HepG2 (cell line): Measurements from ENCODE around the gene PRDX2. TPM values are rescaled to one million over a fixed set of nuclear protein-coding genes. Genes with fewer than 3 reads are reported as not detected.
A peak's percentile ranks its signal among the peaks of the same experiment; 100 is the strongest.

Experiments used
- ADNP ChIP-seq: sonication (generic); formaldehyde crosslinking; IDR thresholded peaks from 2 replicates; pipeline ENCODE4 v1.4.0; 2020; ENCODE audit warnings: missing genetic modification reagents
- ATRX ChIP-seq: sonication (generic); formaldehyde crosslinking; IDR thresholded peaks from 2 replicates; pipeline ENCODE4 v1.4.0; 2020; ENCODE audit warnings: missing genetic modification reagents, borderline replicate concordance
- EEA1 ChIP-seq: sonication (generic); formaldehyde crosslinking; IDR thresholded peaks from 2 replicates; pipeline ENCODE4 v1.5.1; 2020; ENCODE audit warnings: mild to moderate bottlenecking, missing genetic modification reagents, borderline replicate concordance
- EZH2 ChIP-seq: conservative IDR thresholded peaks from 2 replicates; pipeline ENCODE4 v1.6.1; 2012; ENCODE audit warnings: mild to moderate bottlenecking, low read depth, low read length, moderate library complexity
- HMG20A ChIP-seq: IDR thresholded peaks from 2 replicates; pipeline ENCODE4 v1.6.1; 2016; ENCODE audit warnings: borderline replicate concordance
- PHB2 ChIP-seq: fragments of 450-650 bp; IDR thresholded peaks from 2 replicates; pipeline ENCODE4 v1.6.1; 2018; ENCODE audit not compliant: partially characterized antibody
- RAD21 ChIP-seq: fragments of 450-650 bp; formaldehyde crosslinking; IDR thresholded peaks from 2 replicates; pipeline ENCODE4 v1.5.0; 2020; ENCODE audit warnings: mild to moderate bottlenecking
- SRSF4 ChIP-seq: fragments of 200-400 bp; formaldehyde crosslinking; IDR thresholded peaks from one replicate; pipeline ENCODE4 v1.6.1; 2018; ENCODE audit warnings: mild to moderate bottlenecking, low read depth, low read length, moderate library complexity; ENCODE audit not compliant: poor library complexity, severe bottlenecking
- TCF7 ChIP-seq: sonication (generic); IDR thresholded peaks from 2 replicates; pipeline ENCODE4 v1.6.1; 2016; ENCODE audit warnings: antibody characterized with exemption, low read depth
- U2AF2 ChIP-seq: fragments of 200-400 bp; formaldehyde crosslinking; IDR thresholded peaks from 2 replicates; pipeline ENCODE4 v1.6.1; 2017; ENCODE audit warnings: low read depth, mild to moderate bottlenecking, low read length
- ZNF326 ChIP-seq: sonication (generic); formaldehyde crosslinking; IDR thresholded peaks from 2 replicates; pipeline ENCODE4 v1.4.0; 2020; ENCODE audit warnings: missing genetic modification reagents, borderline replicate concordance
- ZNF446 ChIP-seq: sonication (generic); formaldehyde crosslinking; IDR thresholded peaks from 2 replicates; pipeline ENCODE4 v1.5.0; 2020; ENCODE audit warnings: mild to moderate bottlenecking, missing genetic modification reagents
- ZNF850 ChIP-seq: sonication (generic); formaldehyde crosslinking; conservative IDR thresholded peaks from 2 replicates; pipeline ENCODE4 v1.9.0; 2021; ENCODE audit warnings: mild to moderate bottlenecking, missing genetic modification reagents
- polyA plus RNA-seq, 8 experiments: library from polyadenylated mRNA; depleted of rRNA in 3 of 8; stranded (reverse) in 7 of 8; unstranded in 1 of 8; fragments of >200 nt; fragmentation: Illumina TruSeq in 4 of 8; extraction: Trizol in 4 of 8; gene quantifications; 2 replicates each; pipeline versions ENCODE4 v1.2.1 to v1.2.3, GENCODE V29; 2011 to 2016; ENCODE audit warnings: low read depth in 4 of 8, missing spikeins in 1 of 8, mixed read lengths in 1 of 8; ENCODE audit not compliant: insufficient read depth in 1 of 8
- total RNA-seq, 5 experiments: library from RNA; depleted of rRNA; stranded (reverse); fragments of >200 nt; fragmentation: Illumina TruSeq; extraction: Trizol; gene quantifications; 2 replicates each; pipeline ENCODE4 v1.2.3, GENCODE V29; 2016; ENCODE audit warnings: low read depth in 1 of 5
- TF ChIP-seq, protein P1 (sequence below): sonication (generic); formaldehyde crosslinking; IDR thresholded peaks from 2 replicates; pipeline ENCODE4 v1.9.0; 2021; ENCODE audit warnings: missing genetic modification reagents, borderline replicate concordance
- TF ChIP-seq, protein P2 (sequence below): sonication (generic); formaldehyde crosslinking; IDR thresholded peaks from 2 replicates; pipeline ENCODE4 v1.9.0; 2021; ENCODE audit warnings: missing genetic modification reagents, borderline replicate concordance
- TF ChIP-seq, protein P3 (sequence below): IDR thresholded peaks from 2 replicates; pipeline ENCODE4 v1.6.1; 2016; ENCODE audit warnings: low read depth, control low read depth
- TF ChIP-seq, protein P4 (sequence below): sonication (generic); formaldehyde crosslinking; IDR thresholded peaks from 2 replicates; pipeline ENCODE4 v1.4.0; 2020; ENCODE audit warnings: missing genetic modification reagents
- TF ChIP-seq, protein P5 (sequence below): sonication (generic); formaldehyde crosslinking; IDR thresholded peaks from 2 replicates; pipeline ENCODE4 v1.9.0; 2022; ENCODE audit warnings: missing genetic modification reagents, mild to moderate bottlenecking, borderline replicate concordance
- TF ChIP-seq, protein P6 (sequence below): IDR thresholded peaks from 2 replicates; pipeline ENCODE4 v1.6.1; 2018; ENCODE audit warnings: missing genetic modification reagents

PRDX2 gene
- total and polyA plus RNA-seq, 2 of the 13 experiments (the other 11 are each of a cell fraction or from before 2014, with no cell fraction given), result 218 to 381 TPM

DNA sequence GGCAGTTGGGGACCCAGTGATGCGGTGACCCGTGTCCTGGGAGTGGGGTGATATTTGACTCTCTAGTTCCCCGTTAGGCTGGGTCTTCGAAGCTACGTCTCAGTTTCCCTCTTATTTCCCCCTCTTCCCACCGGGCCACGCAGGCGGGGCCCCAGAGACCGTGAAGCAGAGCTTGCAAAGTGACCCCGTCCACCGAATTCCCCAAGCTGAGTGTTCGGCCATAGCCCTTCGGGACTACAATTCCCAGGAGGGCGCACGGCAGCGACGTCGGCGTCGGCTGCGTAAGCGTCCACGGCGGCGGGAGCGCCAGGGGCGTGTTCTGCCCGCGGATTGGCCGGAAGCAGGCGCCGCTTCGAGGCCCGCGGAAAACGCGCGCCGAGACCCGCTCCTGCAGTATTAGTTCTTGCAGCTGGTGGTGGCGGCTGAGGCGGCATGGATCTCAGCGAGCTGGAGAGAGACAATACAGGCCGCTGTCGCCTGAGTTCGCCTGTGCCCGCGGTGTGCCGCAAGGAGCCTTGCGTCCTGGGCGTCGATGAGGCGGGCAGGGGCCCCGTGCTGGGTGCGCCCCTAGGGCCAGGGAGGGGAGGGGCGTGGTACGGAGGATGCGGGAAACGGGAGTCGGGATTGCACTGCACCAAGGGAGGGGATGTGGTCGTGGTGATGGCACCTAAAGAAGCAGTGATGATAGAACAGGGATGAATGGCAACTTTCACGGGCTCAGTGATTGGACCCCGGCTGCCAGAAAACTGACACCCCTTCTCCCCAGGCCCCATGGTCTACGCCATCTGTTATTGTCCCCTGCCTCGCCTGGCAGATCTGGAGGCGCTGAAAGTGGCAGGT, 4.9 kb upstream of the PRDX2 start, which contains the start of gene RNASEH2A (continued):
- TF ChIP-seq, protein P1, sequence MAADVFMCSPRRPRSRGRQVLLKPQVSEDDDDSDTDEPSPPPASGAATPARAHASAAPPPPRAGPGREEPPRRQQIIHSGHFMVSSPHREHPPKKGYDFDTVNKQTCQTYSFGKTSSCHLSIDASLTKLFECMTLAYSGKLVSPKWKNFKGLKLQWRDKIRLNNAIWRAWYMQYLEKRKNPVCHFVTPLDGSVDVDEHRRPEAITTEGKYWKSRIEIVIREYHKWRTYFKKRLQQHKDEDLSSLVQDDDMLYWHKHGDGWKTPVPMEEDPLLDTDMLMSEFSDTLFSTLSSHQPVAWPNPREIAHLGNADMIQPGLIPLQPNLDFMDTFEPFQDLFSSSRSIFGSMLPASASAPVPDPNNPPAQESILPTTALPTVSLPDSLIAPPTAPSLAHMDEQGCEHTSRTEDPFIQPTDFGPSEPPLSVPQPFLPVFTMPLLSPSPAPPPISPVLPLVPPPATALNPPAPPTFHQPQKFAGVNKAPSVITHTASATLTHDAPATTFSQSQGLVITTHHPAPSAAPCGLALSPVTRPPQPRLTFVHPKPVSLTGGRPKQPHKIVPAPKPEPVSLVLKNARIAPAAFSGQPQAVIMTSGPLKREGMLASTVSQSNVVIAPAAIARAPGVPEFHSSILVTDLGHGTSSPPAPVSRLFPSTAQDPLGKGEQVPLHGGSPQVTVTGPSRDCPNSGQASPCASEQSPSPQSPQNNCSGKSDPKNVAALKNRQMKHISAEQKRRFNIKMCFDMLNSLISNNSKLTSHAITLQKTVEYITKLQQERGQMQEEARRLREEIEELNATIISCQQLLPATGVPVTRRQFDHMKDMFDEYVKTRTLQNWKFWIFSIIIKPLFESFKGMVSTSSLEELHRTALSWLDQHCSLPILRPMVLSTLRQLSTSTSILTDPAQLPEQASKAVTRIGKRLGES, result peak; percentile 69; the same call in 1 of the 2 replicates
- TF ChIP-seq ZNF850 (CRISPR knock-in tag), result no peak
- TF ChIP-seq ZNF446 (CRISPR knock-in tag), result no peak
- no peak for TF ChIP-seq ATRX (CRISPR knock-in tag)
- TF ChIP-seq HMG20A (CRISPR knock-in tag), result no peak
- no peak for TF ChIP-seq U2AF2
- TF ChIP-seq, protein P2, sequence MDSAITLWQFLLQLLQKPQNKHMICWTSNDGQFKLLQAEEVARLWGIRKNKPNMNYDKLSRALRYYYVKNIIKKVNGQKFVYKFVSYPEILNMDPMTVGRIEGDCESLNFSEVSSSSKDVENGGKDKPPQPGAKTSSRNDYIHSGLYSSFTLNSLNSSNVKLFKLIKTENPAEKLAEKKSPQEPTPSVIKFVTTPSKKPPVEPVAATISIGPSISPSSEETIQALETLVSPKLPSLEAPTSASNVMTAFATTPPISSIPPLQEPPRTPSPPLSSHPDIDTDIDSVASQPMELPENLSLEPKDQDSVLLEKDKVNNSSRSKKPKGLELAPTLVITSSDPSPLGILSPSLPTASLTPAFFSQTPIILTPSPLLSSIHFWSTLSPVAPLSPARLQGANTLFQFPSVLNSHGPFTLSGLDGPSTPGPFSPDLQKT (CRISPR knock-in tag), result peak; percentile 64; the same call in 1 of the 2 replicates
- TF ChIP-seq, protein P3, sequence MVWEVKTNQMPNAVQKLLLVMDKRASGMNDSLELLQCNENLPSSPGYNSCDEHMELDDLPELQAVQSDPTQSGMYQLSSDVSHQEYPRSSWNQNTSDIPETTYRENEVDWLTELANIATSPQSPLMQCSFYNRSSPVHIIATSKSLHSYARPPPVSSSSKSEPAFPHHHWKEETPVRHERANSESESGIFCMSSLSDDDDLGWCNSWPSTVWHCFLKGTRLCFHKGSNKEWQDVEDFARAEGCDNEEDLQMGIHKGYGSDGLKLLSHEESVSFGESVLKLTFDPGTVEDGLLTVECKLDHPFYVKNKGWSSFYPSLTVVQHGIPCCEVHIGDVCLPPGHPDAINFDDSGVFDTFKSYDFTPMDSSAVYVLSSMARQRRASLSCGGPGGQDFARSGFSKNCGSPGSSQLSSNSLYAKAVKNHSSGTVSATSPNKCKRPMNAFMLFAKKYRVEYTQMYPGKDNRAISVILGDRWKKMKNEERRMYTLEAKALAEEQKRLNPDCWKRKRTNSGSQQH, result peak; percentile 86; the same call in 1 of the 2 replicates
- TF ChIP-seq, protein P4, sequence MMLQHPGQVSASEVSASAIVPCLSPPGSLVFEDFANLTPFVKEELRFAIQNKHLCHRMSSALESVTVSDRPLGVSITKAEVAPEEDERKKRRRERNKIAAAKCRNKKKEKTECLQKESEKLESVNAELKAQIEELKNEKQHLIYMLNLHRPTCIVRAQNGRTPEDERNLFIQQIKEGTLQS (CRISPR knock-in tag), result peak; percentile 17; the same call in 1 of the 2 replicates
- TF ChIP-seq EZH2, result no peak
- TF ChIP-seq, protein P5, sequence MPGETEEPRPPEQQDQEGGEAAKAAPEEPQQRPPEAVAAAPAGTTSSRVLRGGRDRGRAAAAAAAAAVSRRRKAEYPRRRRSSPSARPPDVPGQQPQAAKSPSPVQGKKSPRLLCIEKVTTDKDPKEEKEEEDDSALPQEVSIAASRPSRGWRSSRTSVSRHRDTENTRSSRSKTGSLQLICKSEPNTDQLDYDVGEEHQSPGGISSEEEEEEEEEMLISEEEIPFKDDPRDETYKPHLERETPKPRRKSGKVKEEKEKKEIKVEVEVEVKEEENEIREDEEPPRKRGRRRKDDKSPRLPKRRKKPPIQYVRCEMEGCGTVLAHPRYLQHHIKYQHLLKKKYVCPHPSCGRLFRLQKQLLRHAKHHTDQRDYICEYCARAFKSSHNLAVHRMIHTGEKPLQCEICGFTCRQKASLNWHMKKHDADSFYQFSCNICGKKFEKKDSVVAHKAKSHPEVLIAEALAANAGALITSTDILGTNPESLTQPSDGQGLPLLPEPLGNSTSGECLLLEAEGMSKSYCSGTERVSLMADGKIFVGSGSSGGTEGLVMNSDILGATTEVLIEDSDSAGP (CRISPR knock-in tag), result peak; percentile 92
- TF ChIP-seq SRSF4, result no peak
- no peak for TF ChIP-seq TCF7
- no peak for TF ChIP-seq ADNP (CRISPR knock-in tag)
- no peak for TF ChIP-seq PHB2
- no peak for TF ChIP-seq ZNF326 (CRISPR knock-in tag)
- TF ChIP-seq, protein P6, sequence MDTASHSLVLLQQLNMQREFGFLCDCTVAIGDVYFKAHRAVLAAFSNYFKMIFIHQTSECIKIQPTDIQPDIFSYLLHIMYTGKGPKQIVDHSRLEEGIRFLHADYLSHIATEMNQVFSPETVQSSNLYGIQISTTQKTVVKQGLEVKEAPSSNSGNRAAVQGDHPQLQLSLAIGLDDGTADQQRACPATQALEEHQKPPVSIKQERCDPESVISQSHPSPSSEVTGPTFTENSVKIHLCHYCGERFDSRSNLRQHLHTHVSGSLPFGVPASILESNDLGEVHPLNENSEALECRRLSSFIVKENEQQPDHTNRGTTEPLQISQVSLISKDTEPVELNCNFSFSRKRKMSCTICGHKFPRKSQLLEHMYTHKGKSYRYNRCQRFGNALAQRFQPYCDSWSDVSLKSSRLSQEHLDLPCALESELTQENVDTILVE (CRISPR knock-in tag), result peak; percentile 52; the same call in 1 of the 2 replicates
- TF ChIP-seq RAD21 (CRISPR knock-in tag), result no peak; the same call in 1 of the 2 replicates
- TF ChIP-seq EEA1 (CRISPR knock-in tag), result peak; percentile 87; the same call in 1 of the 2 replicates
